ENCODE data around the gene BAG1.

The BAG1 gene

DNA sequence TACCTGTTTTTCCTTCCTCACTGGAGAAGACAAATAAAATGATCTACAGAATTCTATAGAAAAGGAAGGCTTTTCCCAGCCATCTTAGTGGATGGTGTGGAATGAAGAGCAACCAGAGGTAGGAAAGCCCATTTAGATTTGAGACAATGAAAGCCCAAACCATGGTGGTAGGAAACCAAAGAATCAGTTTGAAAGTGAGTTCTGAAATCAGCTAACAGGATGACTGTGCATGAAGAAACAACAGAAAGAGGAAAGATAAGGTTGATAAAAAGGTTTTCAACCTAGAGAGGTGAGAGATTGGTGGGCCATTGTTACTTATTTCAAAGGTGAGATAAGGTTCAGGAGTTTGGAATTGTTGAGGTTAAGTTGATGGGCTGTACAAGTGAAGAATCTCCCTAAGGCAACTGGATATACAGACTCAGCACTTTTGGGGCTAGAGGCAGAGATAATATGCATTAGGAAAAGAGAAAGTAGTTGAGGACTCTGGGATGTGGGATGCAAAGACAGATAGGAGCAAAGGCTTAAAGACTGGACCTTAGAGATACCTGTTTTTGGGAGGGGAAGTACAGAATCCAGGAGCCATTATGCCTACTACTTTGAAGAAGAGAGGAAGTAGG, 2.8 kb upstream of the BAG1 start:
- TF ChIP-seq, protein P1, sequence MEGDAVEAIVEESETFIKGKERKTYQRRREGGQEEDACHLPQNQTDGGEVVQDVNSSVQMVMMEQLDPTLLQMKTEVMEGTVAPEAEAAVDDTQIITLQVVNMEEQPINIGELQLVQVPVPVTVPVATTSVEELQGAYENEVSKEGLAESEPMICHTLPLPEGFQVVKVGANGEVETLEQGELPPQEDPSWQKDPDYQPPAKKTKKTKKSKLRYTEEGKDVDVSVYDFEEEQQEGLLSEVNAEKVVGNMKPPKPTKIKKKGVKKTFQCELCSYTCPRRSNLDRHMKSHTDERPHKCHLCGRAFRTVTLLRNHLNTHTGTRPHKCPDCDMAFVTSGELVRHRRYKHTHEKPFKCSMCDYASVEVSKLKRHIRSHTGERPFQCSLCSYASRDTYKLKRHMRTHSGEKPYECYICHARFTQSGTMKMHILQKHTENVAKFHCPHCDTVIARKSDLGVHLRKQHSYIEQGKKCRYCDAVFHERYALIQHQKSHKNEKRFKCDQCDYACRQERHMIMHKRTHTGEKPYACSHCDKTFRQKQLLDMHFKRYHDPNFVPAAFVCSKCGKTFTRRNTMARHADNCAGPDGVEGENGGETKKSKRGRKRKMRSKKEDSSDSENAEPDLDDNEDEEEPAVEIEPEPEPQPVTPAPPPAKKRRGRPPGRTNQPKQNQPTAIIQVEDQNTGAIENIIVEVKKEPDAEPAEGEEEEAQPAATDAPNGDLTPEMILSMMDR (IDR thresholded peaks at IDR 0.05; ENCODE audit: low read depth, low read length, poor library complexity, severe bottlenecking) = no peak
- TF ChIP-seq EZH2phosphoT487 (IDR thresholded peaks at IDR 0.05; ENCODE audit: borderline replicate concordance, low read length) = no peak
- H3K27ac ChIP-seq (ENCODE audit: low read depth, low read length) = no peak overlapping the region
- no peak overlapping the region for H3K4me3 ChIP-seq (ENCODE audit: low read length)
- no peaks in the 10 kb centered on the region for H3K9me2 ChIP-seq (replicated peaks; ENCODE audit: control insufficient read depth, low read length)
- H4K20me1 ChIP-seq (ENCODE audit: control insufficient read depth, insufficient read depth, low read depth, low read length) = no peaks in the 10 kb centered on the region
- H3K79me2 ChIP-seq (ENCODE audit: control insufficient read depth, low read length) = peaks cover 41% of the 10 kb centered on the region
- no peaks in the 10 kb centered on the region for H3K9me3 ChIP-seq (ENCODE audit: control insufficient read depth, insufficient read depth, low read length)
- H3K36me3 ChIP-seq (ENCODE audit: control insufficient read depth, low read length) = peaks cover 74% of the 10 kb centered on the region
- H3K4me1 ChIP-seq (ENCODE audit: control insufficient read depth, low read length) = peaks cover 16% of the 10 kb centered on the region
- no peak overlapping the region for H3K4me2 ChIP-seq (ENCODE audit: low read length)
- no peaks in the 10 kb centered on the region for H3F3A ChIP-seq (ENCODE audit: control insufficient read depth, insufficient read depth)
- H3K27me3 ChIP-seq (ENCODE audit: control insufficient read depth, low read length) = no peaks in the 10 kb centered on the region

DNA sequence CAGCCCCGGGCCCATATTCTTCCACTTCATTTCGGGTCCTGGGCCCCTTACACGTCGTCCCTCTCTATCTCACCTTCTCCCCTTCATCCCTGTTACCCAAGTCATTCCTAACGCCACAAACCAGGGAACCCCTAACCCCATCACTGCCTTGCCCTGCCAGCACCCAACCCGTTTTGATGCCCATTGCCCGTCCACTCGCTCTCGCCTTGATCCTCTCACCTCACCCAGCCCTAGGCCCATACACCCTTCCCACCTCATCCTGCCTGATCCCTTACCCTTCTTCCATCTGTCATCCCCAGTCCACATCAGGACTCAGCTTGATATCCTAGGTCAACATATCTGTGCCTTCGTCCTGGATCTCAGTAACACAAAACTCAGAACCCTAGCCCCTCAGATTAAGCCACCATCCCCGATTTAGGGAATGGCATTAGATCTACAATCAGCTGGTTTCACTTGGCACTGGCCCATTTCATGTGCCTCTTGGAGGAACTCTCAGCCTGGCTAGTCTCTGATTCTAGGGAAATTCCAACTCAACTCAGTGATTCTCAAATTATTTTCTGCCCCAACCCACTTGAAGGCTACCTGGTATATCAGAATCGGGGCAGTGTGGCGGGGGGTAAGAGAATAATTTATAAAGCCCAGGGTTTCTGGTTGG, 830 bp upstream of the BAG1 start:
- Histone ChIP-seq H4K20me1 (ENCODE audit: control insufficient read depth, insufficient read depth, low read depth, low read length) (no peaks in the 10 kb centered on the region), H3K79me2 (ENCODE audit: control insufficient read depth, low read length) (peaks cover 54% of the 10 kb centered on the region), H3K27me3 (ENCODE audit: control insufficient read depth, low read length) (no peaks in the 10 kb centered on the region), H3K9me2 (replicated peaks; ENCODE audit: control insufficient read depth, low read length) (no peaks in the 10 kb centered on the region), H3K4me2 (ENCODE audit: low read length) (peak overlapping the region; percentile 98), H3K36me3 (ENCODE audit: control insufficient read depth, low read length) (peaks cover 75% of the 10 kb centered on the region), H3K4me3 (ENCODE audit: low read length) (peak overlapping the region; percentile 89), H3K27ac (ENCODE audit: low read depth, low read length) (peak overlapping the region; percentile 16; the same call in 1 of the 2 replicates), H3K4me1 (ENCODE audit: control insufficient read depth, low read length) (peaks cover 20% of the 10 kb centered on the region), H3K9me3 (ENCODE audit: control insufficient read depth, insufficient read depth, low read length) (no peaks in the 10 kb centered on the region), H3F3A (ENCODE audit: control insufficient read depth, insufficient read depth) (no peaks in the 10 kb centered on the region)
- TF ChIP-seq EZH2phosphoT487 (IDR thresholded peaks at IDR 0.05; ENCODE audit: borderline replicate concordance, low read length) = no peak
- TF ChIP-seq, protein P1 (IDR thresholded peaks at IDR 0.05; ENCODE audit: low read depth, low read length, poor library complexity, severe bottlenecking) = no peak

DNA sequence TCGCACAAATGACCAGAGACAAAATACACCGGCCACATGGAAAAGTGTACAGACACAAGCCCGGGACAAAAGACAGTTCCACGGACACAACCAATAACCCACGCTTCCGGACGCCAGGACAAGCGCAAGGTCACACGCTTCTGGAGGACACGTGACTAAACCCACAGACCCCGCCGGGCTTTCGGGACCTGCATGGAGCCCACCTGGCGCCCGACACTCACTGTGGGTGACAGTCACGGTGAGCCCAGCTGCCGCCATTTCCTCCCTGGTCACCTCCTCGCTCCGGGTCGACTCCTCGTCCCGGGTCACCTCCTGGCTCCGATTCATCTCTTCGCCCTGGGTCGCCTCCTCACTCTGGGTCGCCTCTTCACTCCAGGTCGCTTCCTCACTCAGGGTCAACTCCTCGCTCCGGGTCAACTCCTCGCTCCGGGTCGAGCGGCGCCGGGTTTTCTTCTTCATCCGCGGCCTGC, 470 bp downstream of the BAG1 start:
- Histone ChIP-seq H3K4me3 (ENCODE audit: low read length) (peak overlapping the region; percentile 89), H3K9me3 (ENCODE audit: control insufficient read depth, insufficient read depth, low read length) (no peaks in the 10 kb centered on the region), H3F3A (ENCODE audit: control insufficient read depth, insufficient read depth) (no peaks in the 10 kb centered on the region), H4K20me1 (ENCODE audit: control insufficient read depth, insufficient read depth, low read depth, low read length) (no peaks in the 10 kb centered on the region), H3K4me1 (ENCODE audit: control insufficient read depth, low read length) (peaks cover 20% of the 10 kb centered on the region), H3K27ac (ENCODE audit: low read depth, low read length) (peak overlapping the region; percentile 48), H3K27me3 (ENCODE audit: control insufficient read depth, low read length) (no peaks in the 10 kb centered on the region), H3K79me2 (ENCODE audit: control insufficient read depth, low read length) (peaks cover 64% of the 10 kb centered on the region), H3K9me2 (replicated peaks; ENCODE audit: control insufficient read depth, low read length) (no peaks in the 10 kb centered on the region), H3K36me3 (ENCODE audit: control insufficient read depth, low read length) (peaks cover 80% of the 10 kb centered on the region), H3K4me2 (ENCODE audit: low read length) (peak overlapping the region; percentile 95)
- no peak for TF ChIP-seq EZH2phosphoT487 (IDR thresholded peaks at IDR 0.05; ENCODE audit: borderline replicate concordance, low read length)
- TF ChIP-seq, protein P1 (IDR thresholded peaks at IDR 0.05; ENCODE audit: low read depth, low read length, poor library complexity, severe bottlenecking) = no peak
